ENCODE measurements around the gene BICRAL. TPM values are rescaled to one million over a fixed set of nuclear protein-coding genes. Genes with fewer than 3 reads are reported as not detected.

The BICRAL gene
- total and polyA plus RNA-seq, 4 donors = 1.7 to 6.8 (median 3.9) TPM

DNA sequence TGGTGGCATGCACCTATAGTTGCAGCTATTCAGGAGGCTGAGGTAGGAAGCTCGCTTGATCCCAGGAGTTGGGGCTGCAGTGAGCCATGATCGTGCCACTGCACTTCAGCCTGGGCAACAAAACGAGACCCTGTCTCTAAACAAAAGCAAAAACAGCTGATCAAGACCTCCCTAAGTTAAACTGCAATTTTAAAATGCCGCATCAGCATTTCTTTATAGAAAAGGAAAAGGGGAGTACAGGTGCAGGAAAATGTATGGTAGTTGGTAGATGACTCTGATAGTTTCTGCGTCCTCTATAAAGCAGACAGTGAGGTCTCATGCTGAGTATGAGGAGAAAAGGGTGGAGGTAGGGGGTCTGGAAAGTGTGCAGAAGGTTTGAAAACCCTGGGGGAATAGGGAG is 27.1 kb upstream of the BICRAL start:
- Histone ChIP-seq H3K9ac (ENCODE audit: low read depth in 1 of 2, low read length in 2 of 2) (no peak overlapping the region), H3K27me3 (ENCODE audit: control insufficient read depth in 4 of 4, insufficient read depth in 4 of 4, low read length in 3 of 4) (no peaks in the 10 kb centered on the region), H3K4me3 (ENCODE audit: low read depth in 1 of 3, low read length in 3 of 3) (no peak overlapping the region), H3K27ac (ENCODE audit: low read depth in 1 of 2, low read length in 2 of 2) (no peak overlapping the region), H3K4me1 (ENCODE audit: control insufficient read depth in 4 of 4, insufficient read depth in 4 of 4, low read length in 3 of 4) (no peaks in the 10 kb centered on the region), H3K36me3 (ENCODE audit: control insufficient read depth in 4 of 4, insufficient read depth in 3 of 4, low read depth in 1 of 4, low read length in 3 of 4) (no peaks in the 10 kb centered on the region), H3K9me3 (ENCODE audit: control insufficient read depth in 4 of 4, low read length in 3 of 4) (no peaks in the 10 kb centered on the region)
- 94% methylated on average over 5 of the region's 5 CpGs for WGBS
- TF ChIP-seq CTCF (IDR thresholded peaks at IDR 0.05; ENCODE audit: low read depth, low read length, missing input control) (no peak), SP1 (IDR thresholded peaks at IDR 0.05) (no peak), FOXA1 (IDR thresholded peaks at IDR 0.05) (no peak), RAD21 (IDR thresholded peaks at IDR 0.05) (no peak), FOXA2 (IDR thresholded peaks at IDR 0.05) (no peak), REST (IDR thresholded peaks at IDR 0.05) (no peak), HNF4A (conservative IDR thresholded peaks at IDR 0.05) (no peak), NR2F2 (IDR thresholded peaks at IDR 0.05) (no peak), JUND (IDR thresholded peaks at IDR 0.05) (no peak), GABPA (IDR thresholded peaks at IDR 0.05 in 1 of 2, conservative IDR thresholded peaks at IDR 0.05 in 1 of 2) (no peak), EGR1 (IDR thresholded peaks at IDR 0.05; ENCODE audit: low read depth in 2 of 2) (no peak), RXRA (IDR thresholded peaks at IDR 0.05) (no peak), HNF4G (IDR thresholded peaks at IDR 0.05) (no peak), ZBTB33 (IDR thresholded peaks at IDR 0.05) (no peak), TAF1 (conservative IDR thresholded peaks at IDR 0.05) (no peak)
- no peak for DNase-seq (ENCODE audit: low spot score)

GRCh38 chr6:42756722-42757121 is 25.1 kb upstream of the BICRAL start:
- Histone ChIP-seq H3K4me1 (ENCODE audit: control insufficient read depth in 4 of 4, insufficient read depth in 4 of 4, low read length in 3 of 4) (no peaks in the 10 kb centered on the region), H3K9me3 (ENCODE audit: control insufficient read depth in 4 of 4, low read length in 3 of 4) (no peaks in the 10 kb centered on the region), H3K4me3 (ENCODE audit: low read depth in 1 of 3, low read length in 3 of 3) (no peak overlapping the region), H3K9ac (ENCODE audit: low read depth in 1 of 2, low read length in 2 of 2) (no peak overlapping the region), H3K27ac (ENCODE audit: low read depth in 1 of 2, low read length in 2 of 2) (no peak overlapping the region), H3K36me3 (ENCODE audit: control insufficient read depth in 4 of 4, insufficient read depth in 3 of 4, low read depth in 1 of 4, low read length in 3 of 4) (peaks cover 0 to 1% (median 0%) of the 10 kb centered on the region in 4 donors), H3K27me3 (ENCODE audit: control insufficient read depth in 4 of 4, insufficient read depth in 4 of 4, low read length in 3 of 4) (no peaks in the 10 kb centered on the region)
- DNase-seq (ENCODE audit: low spot score) = no peak
- WGBS = 95% methylated on average over 7 of the region's 7 CpGs
- TF ChIP-seq, protein P1, sequence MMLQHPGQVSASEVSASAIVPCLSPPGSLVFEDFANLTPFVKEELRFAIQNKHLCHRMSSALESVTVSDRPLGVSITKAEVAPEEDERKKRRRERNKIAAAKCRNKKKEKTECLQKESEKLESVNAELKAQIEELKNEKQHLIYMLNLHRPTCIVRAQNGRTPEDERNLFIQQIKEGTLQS (IDR thresholded peaks at IDR 0.05) = no peak
- TF ChIP-seq REST (IDR thresholded peaks at IDR 0.05) = no peak
